ENCODE measurements around the gene MED14.
A peak's percentile ranks its signal among the peaks of the same experiment; 100 is the strongest.
"Not testable (repeated sequence)": the region's sequence is repeated elsewhere in the genome, so short reads cannot be mapped to it uniquely, and the experiment has no call there.

The MED14 gene

GRCh38 chrX:40734971-40735324 is 394 bp downstream of the MED14 start:
- in situ Hi-C loops (cut with HindIII; ENCODE audit: low pct_ligation_motif_present, low pct_unique_long_range_greater_than_20kb, low sequenced_read_pairs): no loop called here
- peak; percentile 10 for DNase-seq

- in situ Hi-C loops (cut with HindIII; ENCODE audit: low pct_ligation_motif_present, low pct_unique_long_range_greater_than_20kb, low sequenced_read_pairs): no loop called here
- no peak for DNase-seq
These were observed 1.6 kb downstream of the MED14 start for GRCh38 chrX:40733706-40734105.

GRCh38 chrX:40732499-40732898 is 2.8 kb downstream of the MED14 start:
- DNase-seq; in situ Hi-C loops (cut with HindIII; ENCODE audit: low pct_ligation_motif_present, low pct_unique_long_range_greater_than_20kb, low sequenced_read_pairs): not testable (repeated sequence)

- in situ Hi-C loops (cut with HindIII; ENCODE audit: low pct_ligation_motif_present, low pct_unique_long_range_greater_than_20kb, low sequenced_read_pairs): no loop called here
These were observed 5.5 kb downstream of the MED14 start for GRCh38 chrX:40729598-40730584.

GRCh38 chrX:40727581-40728252 is 7.6 kb downstream of the MED14 start:
- in situ Hi-C loops (cut with HindIII; ENCODE audit: low pct_ligation_motif_present, low pct_unique_long_range_greater_than_20kb, low sequenced_read_pairs): no loop called here
- no peak for DNase-seq

More at GRCh38 chrX:40729598-40730584, 5.5 kb downstream of the MED14 start:
- no peak for DNase-seq

- in situ Hi-C loops (cut with HindIII; ENCODE audit: low pct_ligation_motif_present, low pct_unique_long_range_greater_than_20kb, low sequenced_read_pairs): no loop called here
- no peak for DNase-seq
These were observed 8.2 kb downstream of the MED14 start for GRCh38 chrX:40727093-40727492.

GRCh38 chrX:40722930-40723329 is 12.4 kb downstream of the MED14 start:
- DNase-seq: no peak
- in situ Hi-C loops (cut with HindIII; ENCODE audit: low pct_ligation_motif_present, low pct_unique_long_range_greater_than_20kb, low sequenced_read_pairs): no loop called here

GRCh38 chrX:40721489-40722106 is 13.7 kb downstream of the MED14 start:
- in situ Hi-C loops (cut with HindIII; ENCODE audit: low pct_ligation_motif_present, low pct_unique_long_range_greater_than_20kb, low sequenced_read_pairs): no loop called here
- DNase-seq: no peak

- in situ Hi-C loops (cut with HindIII; ENCODE audit: low pct_ligation_motif_present, low pct_unique_long_range_greater_than_20kb, low sequenced_read_pairs): no loop called here
These were observed 14.6 kb downstream of the MED14 start for GRCh38 chrX:40720792-40721191.

GRCh38 chrX:40720339-40720738 is 15.0 kb downstream of the MED14 start:
- DNase-seq: no peak
- in situ Hi-C loops (cut with HindIII; ENCODE audit: low pct_ligation_motif_present, low pct_unique_long_range_greater_than_20kb, low sequenced_read_pairs): no loop called here

More at GRCh38 chrX:40720792-40721191, 14.6 kb downstream of the MED14 start:
- DNase-seq: no peak

GRCh38 chrX:40719731-40720130 is 15.6 kb downstream of the MED14 start:
- in situ Hi-C loops (cut with HindIII; ENCODE audit: low pct_ligation_motif_present, low pct_unique_long_range_greater_than_20kb, low sequenced_read_pairs): no loop called here
- DNase-seq: no peak

- DNase-seq: no peak
- in situ Hi-C loops (cut with HindIII; ENCODE audit: low pct_ligation_motif_present, low pct_unique_long_range_greater_than_20kb, low sequenced_read_pairs): no loop called here
These were observed 16.1 kb downstream of the MED14 start for GRCh38 chrX:40719218-40719617.

- in situ Hi-C loops (cut with HindIII; ENCODE audit: low pct_ligation_motif_present, low pct_unique_long_range_greater_than_20kb, low sequenced_read_pairs): no loop called here
- no peak for DNase-seq
These were observed 25.9 kb downstream of the MED14 start for GRCh38 chrX:40709395-40709794.

- in situ Hi-C loops (cut with HindIII; ENCODE audit: low pct_ligation_motif_present, low pct_unique_long_range_greater_than_20kb, low sequenced_read_pairs): no loop called here
- DNase-seq: no peak
These were observed 29.6 kb downstream of the MED14 start for GRCh38 chrX:40705658-40706312.

GRCh38 chrX:40700640-40701342 is 34.6 kb downstream of the MED14 start:
- in situ Hi-C loops (cut with HindIII; ENCODE audit: low pct_ligation_motif_present, low pct_unique_long_range_greater_than_20kb, low sequenced_read_pairs): no loop called here
- DNase-seq: no peak

- in situ Hi-C loops (cut with HindIII; ENCODE audit: low pct_ligation_motif_present, low pct_unique_long_range_greater_than_20kb, low sequenced_read_pairs): no loop called here
- no peak for DNase-seq
These were observed 36.5 kb downstream of the MED14 start for GRCh38 chrX:40698851-40699250.

- DNase-seq: no peak
- in situ Hi-C loops (cut with HindIII; ENCODE audit: low pct_ligation_motif_present, low pct_unique_long_range_greater_than_20kb, low sequenced_read_pairs): no loop called here
These were observed 40.5 kb downstream of the MED14 start for GRCh38 chrX:40694802-40695201.

- in situ Hi-C loops (cut with HindIII; ENCODE audit: low pct_ligation_motif_present, low pct_unique_long_range_greater_than_20kb, low sequenced_read_pairs): no loop called here
- DNase-seq: no peak
These were observed 46.4 kb downstream of the MED14 start for GRCh38 chrX:40688929-40689328.

All from ACHN (cell line).